NB4 (cell line): ENCODE measurements around the gene TMEM247.

Source experiments
- POLR2A ChIP-seq: IDR thresholded peaks from 2 replicates; pipeline ENCODE4 v1.6.1; 2011; ENCODE audit warnings: mild to moderate bottlenecking; ENCODE audit not compliant: insufficient read length; ENCODE audit errors: extremely low read depth
- TF ChIP-seq, protein P1 (sequence below): IDR thresholded peaks from one replicate; pipeline ENCODE4 v1.5.1; 2012; ENCODE audit warnings: low read depth, low read length
- TF ChIP-seq, protein P2 (sequence below): IDR thresholded peaks from 2 replicates; pipeline ENCODE4 v1.6.1; 2011; ENCODE audit warnings: low read depth, low read length

DNA sequence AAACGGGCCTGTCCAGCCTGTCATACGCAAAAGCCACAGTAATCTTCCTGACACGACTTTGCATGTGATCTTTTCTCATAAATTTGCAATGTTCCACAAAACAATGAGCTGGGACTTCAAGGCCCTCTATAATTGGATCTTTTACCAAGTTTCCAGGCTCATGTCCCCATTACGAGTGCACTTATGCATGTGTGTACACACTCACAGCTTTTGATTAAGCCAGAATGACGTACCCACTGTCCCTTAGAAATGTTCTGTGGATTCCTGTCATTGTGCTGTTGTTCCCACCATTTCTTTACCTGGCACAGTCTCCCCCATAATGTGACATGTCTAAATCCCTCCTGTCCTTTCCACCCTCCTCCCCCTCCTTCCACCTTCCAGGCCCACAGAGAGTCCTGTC, 19.7 kb upstream of the TMEM247 start:
- TF ChIP-seq, protein P1, sequence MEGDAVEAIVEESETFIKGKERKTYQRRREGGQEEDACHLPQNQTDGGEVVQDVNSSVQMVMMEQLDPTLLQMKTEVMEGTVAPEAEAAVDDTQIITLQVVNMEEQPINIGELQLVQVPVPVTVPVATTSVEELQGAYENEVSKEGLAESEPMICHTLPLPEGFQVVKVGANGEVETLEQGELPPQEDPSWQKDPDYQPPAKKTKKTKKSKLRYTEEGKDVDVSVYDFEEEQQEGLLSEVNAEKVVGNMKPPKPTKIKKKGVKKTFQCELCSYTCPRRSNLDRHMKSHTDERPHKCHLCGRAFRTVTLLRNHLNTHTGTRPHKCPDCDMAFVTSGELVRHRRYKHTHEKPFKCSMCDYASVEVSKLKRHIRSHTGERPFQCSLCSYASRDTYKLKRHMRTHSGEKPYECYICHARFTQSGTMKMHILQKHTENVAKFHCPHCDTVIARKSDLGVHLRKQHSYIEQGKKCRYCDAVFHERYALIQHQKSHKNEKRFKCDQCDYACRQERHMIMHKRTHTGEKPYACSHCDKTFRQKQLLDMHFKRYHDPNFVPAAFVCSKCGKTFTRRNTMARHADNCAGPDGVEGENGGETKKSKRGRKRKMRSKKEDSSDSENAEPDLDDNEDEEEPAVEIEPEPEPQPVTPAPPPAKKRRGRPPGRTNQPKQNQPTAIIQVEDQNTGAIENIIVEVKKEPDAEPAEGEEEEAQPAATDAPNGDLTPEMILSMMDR = no peak
- TF ChIP-seq POLR2A = no peak
- TF ChIP-seq, protein P2, sequence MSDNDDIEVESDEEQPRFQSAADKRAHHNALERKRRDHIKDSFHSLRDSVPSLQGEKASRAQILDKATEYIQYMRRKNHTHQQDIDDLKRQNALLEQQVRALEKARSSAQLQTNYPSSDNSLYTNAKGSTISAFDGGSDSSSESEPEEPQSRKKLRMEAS = no peak
